ENCODE measurements around the gene ACP5.
"Not testable (repeated sequence)": the region's sequence is repeated elsewhere in the genome, so short reads cannot be mapped to it uniquely, and the experiment has no call there.

ACP5 gene

GRCh38 chr19:11578258-11579142 is 1.1 kb upstream of the ACP5 start:
- DNase-seq (ENCODE audit: low read depth) = no peak

GRCh38 chr19:11576227-11576626 is 1.2 kb downstream of the ACP5 start:
- DNase-seq (ENCODE audit: low read depth) = no peak

DNA sequence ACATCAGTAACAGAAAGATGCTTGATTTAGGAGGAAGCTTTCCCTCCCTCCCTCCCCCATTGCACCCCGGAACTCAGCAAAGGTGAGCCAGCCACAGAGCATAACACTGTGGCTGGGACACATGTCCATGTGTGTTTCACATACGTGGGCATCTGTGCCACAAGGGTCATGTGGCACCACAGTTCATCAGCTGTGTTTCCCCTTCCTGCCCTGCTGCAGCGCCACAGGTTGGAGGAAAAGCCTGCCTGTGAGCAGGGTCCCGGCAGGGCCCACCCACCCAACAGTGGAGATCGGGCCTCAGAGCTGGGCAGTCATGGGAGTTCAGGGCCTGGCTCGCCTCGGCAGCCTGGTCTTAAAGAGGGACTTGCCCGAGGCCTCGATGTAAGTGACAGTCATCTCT is 2.8 kb downstream of the ACP5 start:
- DNase-seq (ENCODE audit: low read depth) = no peak

DNA sequence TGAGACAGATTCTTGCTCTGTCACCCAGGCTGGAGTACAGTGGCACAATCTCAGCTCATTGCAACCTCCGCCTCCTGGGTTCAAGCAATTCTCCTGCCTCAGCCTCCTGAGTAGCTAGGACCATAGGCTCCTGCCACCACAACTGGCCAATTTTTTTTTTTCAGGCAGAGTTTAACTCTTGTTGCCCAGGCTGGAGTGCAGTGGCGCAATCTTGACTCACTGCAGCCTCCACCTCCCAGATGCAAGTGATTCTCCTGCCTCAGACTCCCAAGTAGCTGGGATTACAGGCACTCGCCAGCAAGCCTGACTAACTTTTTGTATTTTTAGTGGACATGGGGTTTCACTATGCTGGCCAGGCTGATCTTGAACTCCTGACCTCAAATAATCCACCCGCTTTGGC is 3.7 kb downstream of the ACP5 start:
- not testable (repeated sequence) for DNase-seq (ENCODE audit: low read depth)

DNA sequence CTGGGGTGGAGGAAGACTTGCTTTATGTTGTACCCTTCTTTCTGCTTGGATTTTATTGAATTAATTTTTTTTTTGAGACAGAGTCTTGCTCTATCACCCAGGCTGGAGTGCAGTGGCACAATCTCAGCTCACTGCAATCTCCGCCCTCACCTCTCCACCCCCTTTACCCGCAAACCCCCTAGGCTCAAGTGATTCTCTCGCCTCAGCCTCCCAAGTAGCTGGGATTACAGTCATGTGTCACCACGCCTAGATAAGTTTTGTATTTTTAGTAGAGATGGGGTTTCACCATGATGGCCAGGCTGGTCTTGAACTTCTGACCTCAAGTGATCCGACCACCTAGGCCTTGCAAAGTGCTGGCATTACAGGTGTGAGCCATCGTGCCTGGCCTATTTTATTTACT is 4.1 kb downstream of the ACP5 start:
- not testable (repeated sequence) for DNase-seq (ENCODE audit: low read depth)

DNA sequence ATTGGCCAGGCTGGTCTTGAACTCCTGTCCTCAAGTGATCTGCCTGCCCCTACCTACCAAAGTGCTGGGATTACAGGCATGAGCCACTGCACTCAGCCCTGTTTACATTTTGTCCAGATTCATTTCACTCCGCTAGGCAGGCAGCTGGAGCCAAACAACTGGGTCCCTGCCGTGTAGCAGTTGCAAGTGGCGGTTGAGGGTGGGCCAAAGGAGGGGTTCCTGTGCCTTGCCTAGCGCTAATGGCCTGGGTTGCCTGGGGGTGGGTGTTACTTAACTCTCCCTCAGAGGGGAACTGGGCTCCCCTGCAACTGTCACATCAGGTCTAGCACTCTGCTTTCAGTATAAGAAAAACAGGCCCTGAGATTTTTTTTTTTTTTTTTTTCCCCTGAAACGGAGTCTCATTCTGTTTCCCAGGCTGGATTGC is 7.4 kb downstream of the ACP5 start:
- no peak for DNase-seq (ENCODE audit: low read depth)

GRCh38 chr19:11566164-11566563 is 11.3 kb downstream of the ACP5 start:
- DNase-seq (ENCODE audit: low read depth) = no peak

DNA sequence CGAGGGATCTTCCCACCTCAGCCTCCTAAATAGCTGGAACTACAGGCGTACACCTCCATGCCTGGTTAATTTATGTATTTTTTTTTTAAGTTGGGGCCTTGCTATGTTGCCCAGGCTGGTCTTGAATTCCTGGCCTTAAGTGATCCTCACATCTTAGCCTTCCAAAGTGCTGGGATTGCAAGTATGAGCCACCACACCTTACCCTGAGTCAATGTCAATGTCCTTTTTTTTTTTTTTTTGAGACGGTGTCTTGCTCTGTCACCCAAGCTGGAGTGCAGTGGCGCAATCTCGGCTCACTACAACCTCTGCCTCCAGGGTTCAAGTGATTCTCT is 11.8 kb downstream of the ACP5 start:
- DNase-seq (ENCODE audit: low read depth) = not testable (repeated sequence)

DNA sequence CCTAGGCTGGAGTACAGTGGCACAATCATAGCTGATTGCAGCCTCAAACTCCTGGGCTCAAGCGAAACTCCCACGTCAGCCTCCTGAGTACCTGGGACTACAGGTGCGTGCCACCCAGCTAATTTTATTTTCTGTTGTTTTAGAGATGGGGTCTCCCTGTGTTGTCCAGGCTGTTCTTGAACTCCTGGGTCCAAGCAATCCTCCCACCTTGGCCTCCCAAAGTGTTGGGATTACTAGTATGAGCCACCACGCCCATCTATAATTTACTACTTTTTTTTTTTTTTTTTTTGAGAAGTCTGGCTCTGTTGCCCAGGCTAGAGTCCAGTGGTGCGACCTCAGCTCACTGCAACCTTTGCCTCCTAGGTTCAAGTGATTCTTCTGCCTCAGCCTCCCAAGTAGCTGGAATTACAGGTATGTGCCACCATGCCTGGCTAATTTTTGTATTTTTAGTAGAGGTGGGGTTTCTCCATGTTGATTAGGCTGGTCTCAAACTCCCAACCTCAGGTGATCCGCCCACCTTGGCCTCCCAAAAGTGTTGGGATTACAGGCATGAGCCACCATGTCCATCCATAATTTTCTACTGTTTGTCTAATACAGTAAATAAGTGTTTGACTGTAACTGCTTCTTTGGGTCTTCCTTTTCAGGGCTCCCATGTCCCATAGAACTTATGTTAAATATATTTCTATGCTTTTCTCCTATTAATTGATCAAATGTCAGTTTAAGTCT is 13.2 kb downstream of the ACP5 start:
- DNase-seq (ENCODE audit: low read depth) = not testable (repeated sequence)

GRCh38 chr19:11563532-11563931 is 13.9 kb downstream of the ACP5 start:
- no peak for DNase-seq (ENCODE audit: low read depth)

GRCh38 chr19:11560404-11561051 is 16.9 kb downstream of the ACP5 start:
- DNase-seq (ENCODE audit: low read depth) = peak; percentile 46

DNA sequence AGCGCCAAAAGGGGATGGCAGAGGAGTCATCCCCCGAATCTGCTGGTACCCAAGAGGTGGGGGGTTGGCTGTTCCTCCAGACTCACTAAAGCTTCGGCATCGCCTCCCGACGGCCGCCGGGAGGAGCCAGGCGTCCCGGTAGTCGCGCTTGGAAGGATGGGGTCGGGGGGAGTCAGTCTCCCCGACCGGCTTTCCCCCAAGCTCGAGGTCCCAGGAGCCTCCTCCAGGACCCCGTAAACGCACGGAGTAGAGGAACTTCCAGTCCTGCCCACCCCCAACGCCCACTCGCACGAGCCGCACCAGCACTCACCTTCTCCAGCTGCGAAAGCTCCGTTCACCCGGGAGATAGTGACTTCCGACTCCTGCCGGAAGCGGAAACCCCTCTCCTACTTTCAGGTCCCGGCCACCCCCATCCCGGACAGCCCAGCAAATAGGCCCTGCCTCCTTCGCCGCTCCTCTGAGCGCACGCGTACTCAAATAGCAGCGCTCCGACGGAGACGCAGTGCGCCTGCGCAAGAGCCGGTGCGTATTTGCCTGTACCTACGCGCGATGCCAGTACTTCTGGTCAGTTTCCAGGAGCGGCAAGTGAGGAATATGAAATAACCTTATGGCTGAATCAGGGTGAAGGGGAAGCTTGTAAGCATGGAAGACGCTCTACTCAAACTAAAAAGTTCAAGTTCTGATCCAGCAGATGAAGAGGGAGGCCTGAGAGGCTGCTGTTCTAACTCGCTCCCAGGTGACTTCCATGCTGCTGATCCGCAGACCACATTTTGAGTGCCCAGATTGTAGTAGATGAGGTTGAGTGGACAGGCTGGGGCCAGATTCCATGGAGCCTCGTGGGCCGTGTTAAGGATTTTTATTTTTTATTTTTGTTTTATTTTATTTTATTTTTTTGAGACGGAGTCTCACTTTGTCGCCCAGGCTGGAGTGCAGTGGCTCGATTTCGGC is 18.3 kb downstream of the ACP5 start, which contains the start of gene ELOF1:
TSS of gene ELOF1 (minus strand) at position 350 of the 948 bp plus-strand sequence. CDS start 4,883 bp downstream, outside the sequence.
- DNase-seq (ENCODE audit: low read depth) = peak; percentile 96

GRCh38 chr19:11556634-11557420 is 20.6 kb downstream of the ACP5 start:
- DNase-seq (ENCODE audit: low read depth) = no peak

DNA sequence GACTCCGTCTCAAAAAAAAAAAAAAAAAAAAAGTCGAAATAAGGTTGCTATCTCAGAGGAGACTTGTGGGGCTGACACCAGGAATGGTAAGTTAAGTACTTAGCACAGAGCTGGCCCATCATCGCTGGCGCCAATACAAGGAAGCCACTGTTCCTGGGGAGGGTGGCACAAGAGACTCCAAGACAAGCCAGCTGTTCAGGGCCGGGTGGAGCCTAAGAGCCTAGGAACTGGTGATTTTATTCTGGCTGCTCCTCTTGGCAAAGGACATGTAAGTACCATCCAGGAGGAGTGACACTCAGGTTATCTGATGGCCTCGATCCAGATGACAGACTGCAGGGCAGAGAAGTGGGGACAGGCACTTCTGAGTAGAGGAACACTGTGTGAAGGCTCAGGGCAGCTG is 22.2 kb downstream of the ACP5 start:
- no peak for DNase-seq (ENCODE audit: low read depth)

DNA sequence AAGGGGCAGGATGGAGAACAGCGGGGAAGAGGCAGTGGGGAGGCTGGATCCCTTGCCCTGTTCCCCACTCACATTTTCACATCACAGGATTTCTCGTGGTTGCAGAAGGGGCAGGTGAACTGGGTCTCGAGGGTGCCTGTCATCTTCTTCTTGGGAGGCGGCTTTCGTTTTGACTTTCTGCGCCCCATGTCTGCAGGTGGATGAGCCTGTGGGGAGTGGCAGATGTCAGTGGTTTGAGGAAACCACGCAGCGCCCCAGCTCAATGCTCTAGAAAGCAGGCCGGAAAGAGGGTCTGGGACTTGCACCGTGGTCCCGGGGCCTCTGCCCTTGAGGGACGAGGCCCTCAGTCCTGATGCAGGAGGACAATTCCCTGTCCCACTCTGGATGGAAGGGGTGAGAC is 23.3 kb downstream of the ACP5 start:
- DNase-seq (ENCODE audit: low read depth) = no peak

DNA sequence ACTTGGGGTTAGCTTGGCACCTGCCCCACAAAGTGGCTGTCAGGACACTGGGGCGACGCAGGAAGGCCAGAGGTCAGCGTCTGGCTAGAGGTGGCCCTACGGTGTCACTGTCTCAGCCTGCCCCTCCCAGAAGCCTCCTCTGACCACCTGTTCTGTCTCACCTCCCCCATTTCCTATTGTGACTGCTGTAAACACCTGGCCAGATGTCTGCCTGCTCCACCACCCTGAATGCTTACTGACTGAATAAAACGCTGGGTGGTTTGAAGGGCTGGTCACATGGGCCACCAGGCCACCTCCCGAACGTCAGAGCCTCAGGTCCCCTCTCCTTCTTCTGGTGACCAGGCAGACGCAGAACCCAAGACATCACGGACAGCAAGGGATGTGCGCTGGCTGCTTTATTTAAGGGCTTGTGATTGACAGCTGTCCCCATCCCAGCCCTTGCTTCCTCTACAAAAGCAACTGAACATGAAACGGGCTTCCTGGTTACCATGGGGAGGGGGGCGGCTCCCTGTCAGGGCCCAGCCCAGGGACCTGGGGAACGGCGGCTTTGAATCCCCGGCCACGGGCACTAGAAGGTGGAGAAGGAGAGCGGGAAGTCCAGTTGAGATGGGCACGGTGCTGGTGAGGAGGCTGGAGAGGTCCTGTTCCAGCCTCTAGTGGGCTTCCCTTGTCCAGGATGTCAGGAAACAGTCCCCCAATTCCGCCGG is 24.6 kb downstream of the ACP5 start:
- no peak for DNase-seq (ENCODE audit: low read depth)

DNA sequence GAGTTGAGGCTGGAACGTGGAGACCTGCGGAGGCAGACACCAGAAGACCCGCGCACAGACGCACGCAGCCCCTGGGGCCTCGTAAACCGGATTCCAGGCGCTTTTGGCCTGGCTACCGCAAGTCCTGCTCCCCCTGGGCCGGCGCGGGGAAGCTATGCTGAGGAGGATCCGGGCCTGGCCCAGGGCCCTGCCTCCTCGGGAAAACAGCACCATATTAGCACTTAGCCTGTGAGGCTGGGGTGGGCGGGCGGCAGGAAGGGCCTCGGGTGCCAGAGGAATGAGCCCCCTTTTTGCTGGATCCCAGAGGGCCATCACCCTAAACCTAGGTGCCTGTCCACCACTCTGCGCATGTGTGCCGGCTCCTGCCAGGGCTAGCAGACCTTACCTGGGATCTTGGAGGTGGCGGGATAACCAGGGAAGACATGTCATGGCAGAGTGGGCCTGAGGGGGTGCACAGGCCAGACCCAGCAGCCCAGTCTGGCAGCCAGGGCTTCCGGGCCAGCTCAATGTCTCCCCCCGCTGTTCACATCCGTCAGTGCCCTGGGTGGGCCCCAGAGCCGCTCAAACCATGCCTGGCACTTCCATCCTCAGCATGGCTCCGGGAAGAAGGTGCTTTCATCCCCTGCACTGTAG is 25.7 kb downstream of the ACP5 start:
- no peak for DNase-seq (ENCODE audit: low read depth)

- DNase-seq (ENCODE audit: low read depth) = no peak
These were observed 27.2 kb downstream of the ACP5 start for GRCh38 chr19:11550265-11550664.

- no peak for DNase-seq (ENCODE audit: low read depth)
These were observed 28.0 kb downstream of the ACP5 start for GRCh38 chr19:11549386-11549953.
